Fibroblast of the aortic adventitia (primary cell): ENCODE data around the gene FTMT. TPM values are rescaled to one million over a fixed set of nuclear protein-coding genes. Genes with fewer than 3 reads are reported as not detected.
"Not testable (repeated sequence)": the region's sequence is repeated elsewhere in the genome, so short reads cannot be mapped to it uniquely, and the experiment has no call there.

Source experiments
- DNase-seq: peaks from one replicate; pipeline ENCODE4 v3.0.0-alpha.2; 2010; ENCODE audit warnings: low read depth
- H3K4me3 ChIP-seq: 2 replicates; pipeline ENCODE4 v1.5.1; 2011; ENCODE audit warnings: low read depth, mild to moderate bottlenecking, control low read depth, low read length, moderate library complexity
- total RNA-seq: library from RNA; depleted of rRNA; stranded (reverse); fragments of >200 nt; gene quantifications from 2 replicates; pipeline ENCODE4 v1.2.3, GENCODE V29; 2012; ENCODE audit warnings: low replicate concordance
- TF ChIP-seq, protein P1 (sequence below): IDR thresholded peaks from 2 replicates; pipeline ENCODE4 v1.5.1; 2011; ENCODE audit warnings: mild to moderate bottlenecking, low read length, control low read depth, inconsistent platforms; ENCODE audit not compliant: insufficient read depth

Gene FTMT
- total RNA-seq: not detected in 2 replicates

DNA sequence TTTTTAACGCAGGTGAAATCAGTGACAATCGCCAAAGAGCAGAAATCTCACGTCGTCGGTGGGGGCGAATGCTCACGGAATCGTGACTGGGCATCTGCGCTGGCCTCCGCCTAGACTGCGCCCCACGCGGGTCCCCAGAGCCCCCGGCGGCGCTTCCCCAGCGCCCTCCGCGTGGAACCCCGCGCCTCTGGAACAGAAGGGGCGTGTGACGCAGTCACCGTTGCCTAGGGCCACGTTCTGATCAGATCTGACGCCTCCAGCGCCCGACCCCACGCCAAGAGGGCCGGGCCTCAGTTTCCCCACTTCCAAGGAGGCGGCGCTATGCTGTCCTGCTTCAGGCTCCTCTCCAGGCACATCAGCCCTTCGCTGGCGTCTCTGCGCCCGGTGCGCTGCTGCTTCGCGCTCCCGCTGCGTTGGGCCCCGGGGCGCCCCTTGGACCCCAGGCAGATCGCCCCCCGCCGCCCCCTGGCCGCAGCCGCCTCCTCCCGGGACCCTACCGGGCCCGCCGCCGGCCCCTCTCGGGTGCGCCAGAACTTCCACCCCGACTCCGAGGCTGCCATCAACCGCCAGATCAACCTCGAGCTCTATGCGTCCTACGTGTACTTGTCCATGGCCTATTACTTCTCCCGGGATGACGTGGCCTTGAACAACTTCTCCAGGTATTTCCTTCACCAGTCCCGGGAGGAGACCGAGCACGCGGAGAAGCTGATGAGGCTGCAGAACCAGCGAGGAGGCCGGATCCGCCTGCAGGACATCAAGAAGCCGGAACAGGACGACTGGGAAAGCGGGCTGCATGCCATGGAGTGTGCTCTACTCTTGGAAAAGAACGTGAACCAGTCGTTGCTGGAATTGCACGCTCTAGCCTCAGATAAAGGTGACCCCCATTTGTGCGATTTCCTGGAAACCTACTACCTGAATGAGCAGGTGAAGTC is at the start of gene FTMT:
FTMT (plus strand) TSS at position 240 of the 932 bp plus-strand sequence; CDS start at position 322, 82 bp downstream.
- DNase-seq: no peak
- no peak within 1 kb of the TSS for H3K4me3 ChIP-seq
- TF ChIP-seq, protein P1, sequence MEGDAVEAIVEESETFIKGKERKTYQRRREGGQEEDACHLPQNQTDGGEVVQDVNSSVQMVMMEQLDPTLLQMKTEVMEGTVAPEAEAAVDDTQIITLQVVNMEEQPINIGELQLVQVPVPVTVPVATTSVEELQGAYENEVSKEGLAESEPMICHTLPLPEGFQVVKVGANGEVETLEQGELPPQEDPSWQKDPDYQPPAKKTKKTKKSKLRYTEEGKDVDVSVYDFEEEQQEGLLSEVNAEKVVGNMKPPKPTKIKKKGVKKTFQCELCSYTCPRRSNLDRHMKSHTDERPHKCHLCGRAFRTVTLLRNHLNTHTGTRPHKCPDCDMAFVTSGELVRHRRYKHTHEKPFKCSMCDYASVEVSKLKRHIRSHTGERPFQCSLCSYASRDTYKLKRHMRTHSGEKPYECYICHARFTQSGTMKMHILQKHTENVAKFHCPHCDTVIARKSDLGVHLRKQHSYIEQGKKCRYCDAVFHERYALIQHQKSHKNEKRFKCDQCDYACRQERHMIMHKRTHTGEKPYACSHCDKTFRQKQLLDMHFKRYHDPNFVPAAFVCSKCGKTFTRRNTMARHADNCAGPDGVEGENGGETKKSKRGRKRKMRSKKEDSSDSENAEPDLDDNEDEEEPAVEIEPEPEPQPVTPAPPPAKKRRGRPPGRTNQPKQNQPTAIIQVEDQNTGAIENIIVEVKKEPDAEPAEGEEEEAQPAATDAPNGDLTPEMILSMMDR: no peak

DNA sequence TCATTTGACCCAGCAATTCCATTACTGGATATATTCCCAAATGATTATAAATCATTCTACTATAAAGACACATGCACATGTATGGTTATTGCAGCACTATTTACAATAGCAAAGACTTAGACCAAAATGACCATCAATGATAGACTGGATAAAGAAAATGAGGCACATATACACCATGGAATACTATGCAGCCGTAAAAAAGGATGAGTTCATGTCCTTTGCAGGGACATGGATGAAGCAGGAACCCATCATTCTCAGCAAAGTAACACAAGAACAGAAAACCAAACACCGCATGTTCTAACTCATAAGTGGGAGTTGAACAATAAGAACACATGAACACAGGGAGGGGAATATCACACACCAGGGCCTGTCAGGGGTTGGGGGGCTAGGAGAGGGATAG is 46.4 kb upstream of the FTMT start:
- H3K4me3 ChIP-seq, DNase-seq: not testable (repeated sequence)

DNA sequence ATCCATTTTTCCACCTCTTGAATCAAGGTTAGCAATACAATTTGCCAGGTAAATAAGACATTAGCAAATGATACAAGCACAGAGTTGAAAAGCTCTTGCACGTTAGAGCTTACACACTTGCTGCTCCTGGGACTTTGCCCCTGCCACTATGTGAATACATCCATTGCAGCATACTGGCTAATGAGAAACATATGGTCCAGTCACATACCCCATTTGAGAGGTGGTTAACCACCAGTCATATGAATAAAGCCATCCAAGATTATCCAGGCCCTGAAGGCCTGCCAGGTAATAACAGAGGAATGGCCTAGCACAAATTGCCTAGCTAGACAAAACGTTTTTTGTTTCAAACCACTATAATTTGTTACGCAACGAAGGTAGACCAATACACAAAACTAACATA is 45.8 kb upstream of the FTMT start:
- no peak for DNase-seq
- no peak overlapping the region for H3K4me3 ChIP-seq
- TF ChIP-seq, protein P1: no peak

DNA sequence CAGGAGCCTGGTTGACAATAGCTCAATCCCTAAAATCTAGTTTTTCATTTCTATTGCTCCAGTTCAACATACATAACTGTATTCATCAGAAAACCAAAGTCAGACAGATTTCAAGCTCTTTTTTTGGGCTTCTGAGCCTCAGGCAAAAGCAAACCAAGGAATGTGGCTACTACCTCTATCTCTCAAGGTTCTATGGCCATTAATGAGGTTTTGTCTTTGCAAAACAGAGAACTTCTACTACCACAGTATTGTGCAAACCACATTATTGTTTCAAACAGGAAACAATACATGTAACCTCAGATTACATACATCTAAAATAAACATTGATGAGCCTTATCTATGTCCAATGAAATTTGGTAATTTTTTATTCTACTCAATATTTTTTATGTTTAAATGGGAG is 35.5 kb upstream of the FTMT start:
- TF ChIP-seq, protein P1: no peak
- no peak overlapping the region for H3K4me3 ChIP-seq
- no peak for DNase-seq

DNA sequence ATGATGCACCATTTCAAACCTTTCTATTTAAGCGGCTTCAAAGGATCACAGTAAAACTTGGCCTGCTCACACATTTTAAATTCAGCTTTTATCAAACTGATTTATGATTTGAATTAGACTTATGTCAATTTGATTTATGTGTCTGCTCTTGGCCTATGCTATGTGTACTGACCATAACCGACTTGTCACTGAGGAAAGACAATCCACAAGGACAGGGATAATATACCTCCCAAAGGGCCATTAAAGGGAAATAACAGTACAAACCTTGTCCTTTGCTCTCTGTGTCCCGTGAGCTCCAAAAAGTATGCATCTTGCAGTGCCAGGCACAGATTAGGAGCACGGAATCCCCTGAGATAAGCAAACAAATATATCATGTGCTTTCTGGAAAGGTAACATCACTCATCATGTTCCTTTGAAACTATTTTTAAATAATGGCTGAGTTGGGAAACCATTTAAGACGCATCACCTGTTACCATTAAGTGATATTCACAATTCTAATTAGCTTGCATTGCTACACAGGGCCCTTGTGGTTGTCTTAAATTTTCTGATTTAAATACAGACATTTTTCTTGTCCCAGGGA is 31.9 kb upstream of the FTMT start:
- no peak for DNase-seq
- no peak overlapping the region for H3K4me3 ChIP-seq
- TF ChIP-seq, protein P1: no peak

DNA sequence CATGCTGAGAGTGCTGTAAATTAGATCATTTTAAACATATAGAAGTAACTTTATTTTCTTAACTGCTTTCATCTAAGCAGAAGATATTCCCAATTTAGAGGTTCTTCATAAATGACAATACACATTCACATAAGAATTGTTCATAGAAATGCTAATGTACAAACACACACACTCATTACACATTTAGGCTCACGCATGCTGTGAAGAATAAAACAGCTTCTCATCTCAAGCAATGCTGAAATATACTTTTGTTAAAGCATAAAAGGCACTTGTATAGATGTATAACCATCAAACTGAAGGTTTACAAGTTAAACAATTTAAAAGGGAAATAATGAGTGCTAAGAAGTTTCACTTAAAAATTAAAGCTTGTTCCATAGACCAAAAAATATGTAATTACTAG is 18.1 kb upstream of the FTMT start:
- no peak for DNase-seq
- TF ChIP-seq, protein P1: no peak

DNA sequence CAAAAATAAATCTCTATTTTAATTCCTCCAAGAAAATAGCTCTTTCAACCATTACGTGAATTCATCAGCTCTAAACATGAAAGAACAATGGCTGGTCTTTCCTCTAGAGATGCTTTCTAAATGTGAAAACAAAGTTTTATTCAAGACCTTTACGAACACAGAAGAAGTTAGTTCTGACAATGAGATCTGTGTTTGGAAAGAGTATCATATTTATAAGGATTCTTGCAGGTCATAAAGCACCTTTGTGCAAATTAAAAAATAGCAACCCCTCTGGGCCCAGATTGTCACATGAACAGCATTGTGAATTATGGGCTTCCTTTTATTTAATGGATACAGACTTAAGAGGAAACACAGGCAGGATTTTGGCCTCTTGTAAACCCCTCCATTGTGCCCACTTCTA is 17.7 kb upstream of the FTMT start:
- DNase-seq: no peak
- TF ChIP-seq, protein P1: no peak
- no peak overlapping the region for H3K4me3 ChIP-seq

More for the DNA sequence above, 18.1 kb upstream of the FTMT start:
- no peak overlapping the region for H3K4me3 ChIP-seq
